OCI-LY1 (cell line): Measurements from ENCODE around the gene ERN1.

Source experiments
- CTCF ChIP-seq: fragments of 200-600 bp; sonication (generic), shearing (Covaris generic); IDR thresholded peaks from 2 replicates; pipeline ENCODE4 v1.5.1; 2017; ENCODE audit warnings: mild to moderate bottlenecking, antibody characterized with exemption, low read length, moderate library complexity, mixed read lengths
- EZH2 ChIP-seq: fragments of 200-600 bp; sonication (generic), shearing (Covaris generic); IDR thresholded peaks from 2 replicates; pipeline ENCODE4 v1.8.0; 2017; ENCODE audit warnings: borderline replicate concordance, mixed run types, mild to moderate bottlenecking, antibody characterized with exemption, low read length, moderate library complexity, mixed read lengths

GRCh38 chr17:63991611-63992010 is 138.3 kb downstream of the ERN1 start:
- TF ChIP-seq EZH2 = no peak
- TF ChIP-seq CTCF = no peak
